ENCODE results near the gene ABCB1.
"Not testable (repeated sequence)": the region's sequence is repeated elsewhere in the genome, so short reads cannot be mapped to it uniquely, and the experiment has no call there.

Gene ABCB1

GRCh38 chr7:87474533-87475358 is 125.9 kb downstream of the ABCB1 start:
- DNase-seq (ENCODE audit: low read depth in 1 of 2, low spot score in 1 of 2), result no peak

GRCh38 chr7:87473986-87474385 is 126.7 kb downstream of the ABCB1 start:
- DNase-seq (ENCODE audit: low read depth in 1 of 2, low spot score in 1 of 2), result no peak

- no peak for DNase-seq (ENCODE audit: low read depth in 1 of 2, low spot score in 1 of 2)
These were observed 127.5 kb downstream of the ABCB1 start for GRCh38 chr7:87473192-87473591.

GRCh38 chr7:87471473-87471872 is 129.2 kb downstream of the ABCB1 start:
- DNase-seq (ENCODE audit: low read depth in 1 of 2, low spot score in 1 of 2), result no peak

- DNase-seq (ENCODE audit: low read depth in 1 of 2, low spot score in 1 of 2), result not testable (repeated sequence)
These were observed 131.5 kb downstream of the ABCB1 start for GRCh38 chr7:87469204-87469603.

- DNase-seq (ENCODE audit: low read depth in 1 of 2, low spot score in 1 of 2), result not testable (repeated sequence)
These were observed 135.2 kb downstream of the ABCB1 start for GRCh38 chr7:87465534-87465880.

GRCh38 chr7:87464830-87465533 is 135.7 kb downstream of the ABCB1 start:
- not testable (repeated sequence) for DNase-seq (ENCODE audit: low read depth in 1 of 2, low spot score in 1 of 2)

GRCh38 chr7:87463982-87464381 is 136.7 kb downstream of the ABCB1 start:
- DNase-seq (ENCODE audit: low read depth in 1 of 2, low spot score in 1 of 2), result no peak

- DNase-seq (ENCODE audit: low read depth in 1 of 2, low spot score in 1 of 2), result not testable (repeated sequence)
These were observed 140.2 kb downstream of the ABCB1 start for GRCh38 chr7:87460444-87460843.

GRCh38 chr7:87459941-87460340 is 140.7 kb downstream of the ABCB1 start:
- no peak for DNase-seq (ENCODE audit: low read depth in 1 of 2, low spot score in 1 of 2)

GRCh38 chr7:87458148-87458547 is 142.5 kb downstream of the ABCB1 start:
- no peak for DNase-seq (ENCODE audit: low read depth in 1 of 2, low spot score in 1 of 2)

GRCh38 chr7:87456247-87456646 is 144.4 kb downstream of the ABCB1 start:
- no peak for DNase-seq (ENCODE audit: low read depth in 1 of 2, low spot score in 1 of 2)

Data from activated CD4-positive, alpha-beta T cell treated with anti-CD3 and anti-CD28 coated beads, Interleukin-2, amount 50 U/mL, for 24 hours (primary cell).